ENCODE data around the gene TMEM263.

DNA sequence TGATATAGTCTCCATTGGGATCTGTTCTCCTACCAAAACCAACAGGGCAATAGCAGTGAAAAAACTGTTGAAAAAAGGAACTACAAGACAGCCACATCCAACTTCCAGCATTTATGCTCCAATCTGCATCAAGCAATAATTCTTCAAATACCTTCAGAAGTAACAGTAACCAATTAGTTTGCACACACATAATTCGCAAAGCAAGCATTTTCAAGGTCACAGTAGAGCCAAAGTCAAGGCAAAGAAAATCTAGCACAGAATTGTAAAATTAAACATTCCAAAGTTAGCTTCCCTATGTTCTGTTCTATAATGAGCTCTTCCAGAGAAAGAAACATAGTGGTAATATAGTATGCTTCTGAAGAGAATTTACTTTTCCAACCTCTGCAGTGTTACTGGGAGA is 42.2 kb downstream of the TMEM263 start:
- no peak for TF ChIP-seq POLR2A (IDR thresholded peaks at IDR 0.05)
- TF ChIP-seq, protein P1, sequence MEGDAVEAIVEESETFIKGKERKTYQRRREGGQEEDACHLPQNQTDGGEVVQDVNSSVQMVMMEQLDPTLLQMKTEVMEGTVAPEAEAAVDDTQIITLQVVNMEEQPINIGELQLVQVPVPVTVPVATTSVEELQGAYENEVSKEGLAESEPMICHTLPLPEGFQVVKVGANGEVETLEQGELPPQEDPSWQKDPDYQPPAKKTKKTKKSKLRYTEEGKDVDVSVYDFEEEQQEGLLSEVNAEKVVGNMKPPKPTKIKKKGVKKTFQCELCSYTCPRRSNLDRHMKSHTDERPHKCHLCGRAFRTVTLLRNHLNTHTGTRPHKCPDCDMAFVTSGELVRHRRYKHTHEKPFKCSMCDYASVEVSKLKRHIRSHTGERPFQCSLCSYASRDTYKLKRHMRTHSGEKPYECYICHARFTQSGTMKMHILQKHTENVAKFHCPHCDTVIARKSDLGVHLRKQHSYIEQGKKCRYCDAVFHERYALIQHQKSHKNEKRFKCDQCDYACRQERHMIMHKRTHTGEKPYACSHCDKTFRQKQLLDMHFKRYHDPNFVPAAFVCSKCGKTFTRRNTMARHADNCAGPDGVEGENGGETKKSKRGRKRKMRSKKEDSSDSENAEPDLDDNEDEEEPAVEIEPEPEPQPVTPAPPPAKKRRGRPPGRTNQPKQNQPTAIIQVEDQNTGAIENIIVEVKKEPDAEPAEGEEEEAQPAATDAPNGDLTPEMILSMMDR (IDR thresholded peaks at IDR 0.05), result no peak

Measured in vagina (tissue), 2 donors.